Glomerular endothelial cell (primary cell): ENCODE data around the gene SLC16A2. TPM values are rescaled to one million over a fixed set of nuclear protein-coding genes. Genes with fewer than 3 reads are reported as not detected.

ENCODE experiments used
- DNase-seq: peaks from one replicate; pipeline ENCODE4 v3.0.0-alpha.2; 2011; ENCODE audit warnings: low read depth, low spot score; ENCODE audit errors: extremely low read depth
- total RNA-seq: library from RNA; depleted of rRNA; stranded (reverse); fragments of >200 nt; gene quantifications from 2 replicates; pipeline ENCODE4 v1.2.3, GENCODE V29; 2015

The SLC16A2 gene
- total RNA-seq, 1 donor from 2014 or later = 1.9 TPM

DNA sequence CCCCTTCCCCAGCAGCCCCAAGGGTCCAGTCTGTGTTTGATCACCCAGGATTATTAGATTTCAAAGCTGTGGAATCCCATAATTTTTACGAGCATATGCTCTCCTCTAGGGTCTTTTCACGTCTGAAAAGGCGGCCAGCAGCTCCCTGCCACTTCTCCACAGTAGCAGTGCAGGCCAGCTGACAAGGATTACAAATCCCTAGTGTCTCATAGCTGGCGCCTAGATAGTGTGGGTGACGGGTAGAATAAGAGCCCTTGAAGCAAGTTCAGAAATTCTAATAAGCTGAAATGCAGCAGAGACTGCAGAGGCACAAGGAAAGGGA, 113.8 kb downstream of the SLC16A2 start:
- DNase-seq = no peak

DNA sequence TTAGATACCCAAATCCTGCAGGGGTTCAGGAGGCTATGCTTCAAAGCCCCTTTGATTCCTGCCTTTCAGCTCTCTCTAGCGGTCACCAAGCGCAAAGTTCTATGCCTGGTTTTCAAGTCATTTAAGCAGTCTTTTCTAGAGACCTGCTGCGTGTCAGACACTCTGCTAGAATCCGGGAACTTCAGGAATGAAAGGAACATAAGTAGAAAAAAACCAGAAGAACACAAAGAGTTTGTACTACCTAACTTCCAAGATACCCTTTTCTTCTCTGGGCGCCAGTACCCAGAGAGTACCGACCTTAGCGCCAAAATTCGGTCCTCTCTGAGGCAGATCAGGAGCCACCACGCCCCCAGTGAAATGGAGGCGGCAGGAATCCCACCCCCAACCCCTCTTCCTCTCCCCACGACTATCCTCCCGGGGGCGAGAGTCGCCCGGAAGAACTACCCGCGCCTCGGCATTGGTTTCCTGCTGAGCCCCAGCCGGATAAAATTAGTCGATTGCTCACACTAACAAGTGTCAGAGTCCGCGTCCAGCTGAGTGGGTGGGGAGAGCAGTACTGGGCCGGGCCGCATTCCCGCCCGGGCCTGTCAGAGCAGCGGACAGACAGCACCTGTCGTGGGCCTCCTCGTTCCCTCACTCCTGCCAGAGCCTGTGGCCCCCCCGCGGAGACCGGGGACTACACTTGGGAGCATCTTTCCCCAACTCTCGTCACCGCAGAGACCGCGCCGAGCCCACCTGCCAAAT, 114.3 kb downstream of the SLC16A2 start:
- no peak for DNase-seq

DNA sequence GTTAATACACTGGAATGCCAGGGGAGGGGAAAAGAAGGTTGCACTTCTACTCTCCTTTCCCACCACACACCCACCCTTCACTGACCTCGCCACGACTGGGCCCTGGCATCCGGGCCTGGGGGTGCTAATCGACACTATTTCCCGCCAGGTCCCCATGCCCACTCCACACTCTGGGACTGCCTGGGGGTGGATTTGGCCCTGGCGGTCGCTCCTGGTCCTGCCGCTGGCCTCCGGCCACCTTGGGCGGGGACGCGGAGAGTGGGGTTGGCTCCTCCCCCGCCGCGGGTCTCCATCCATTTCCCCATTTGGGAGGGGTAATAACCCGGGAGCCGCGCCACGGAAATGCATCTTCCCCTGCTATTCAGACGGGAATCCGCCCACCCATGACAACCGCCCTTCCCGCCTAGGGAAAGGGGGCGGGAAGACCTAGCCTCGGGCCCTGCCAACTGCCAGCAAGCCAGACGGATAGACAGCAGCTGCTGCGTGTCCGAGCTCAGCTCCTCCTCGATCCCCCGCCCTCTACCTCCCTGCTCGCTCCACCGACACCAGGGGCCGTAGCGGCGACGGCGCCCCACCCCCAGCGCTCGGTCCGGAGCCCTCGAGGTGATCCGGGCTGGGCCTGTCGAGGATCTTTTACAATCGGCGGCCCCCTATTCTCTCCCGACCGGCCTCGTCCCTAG, 115.0 kb downstream of the SLC16A2 start:
- DNase-seq = no peak

DNA sequence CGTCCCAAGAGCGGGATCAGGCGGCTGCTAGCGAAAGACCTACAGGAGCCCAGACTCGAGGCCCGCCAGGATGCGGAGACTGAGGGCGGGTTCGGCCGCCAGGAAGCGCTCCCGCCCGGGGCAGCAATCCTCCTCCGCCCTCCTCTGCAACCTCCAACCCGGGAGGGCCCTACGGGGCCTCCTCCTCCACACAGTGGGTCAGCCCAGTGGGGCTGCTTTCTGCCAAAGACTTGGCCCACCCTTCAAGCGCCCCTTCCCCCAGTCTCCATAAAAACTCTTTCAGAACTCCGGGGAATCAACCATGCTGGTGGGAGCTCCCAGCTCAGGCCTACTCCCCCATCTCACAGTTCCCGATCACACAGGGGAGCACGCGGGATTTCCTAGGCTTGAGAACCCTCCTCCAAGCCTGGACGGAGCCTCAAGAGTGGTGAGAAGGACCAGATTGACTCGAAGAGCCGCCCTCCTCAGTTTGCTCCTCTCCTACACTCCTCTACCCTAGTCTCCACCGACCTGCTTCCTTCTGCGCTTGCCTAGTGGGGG, 115.6 kb downstream of the SLC16A2 start:
- DNase-seq = no peak

DNA sequence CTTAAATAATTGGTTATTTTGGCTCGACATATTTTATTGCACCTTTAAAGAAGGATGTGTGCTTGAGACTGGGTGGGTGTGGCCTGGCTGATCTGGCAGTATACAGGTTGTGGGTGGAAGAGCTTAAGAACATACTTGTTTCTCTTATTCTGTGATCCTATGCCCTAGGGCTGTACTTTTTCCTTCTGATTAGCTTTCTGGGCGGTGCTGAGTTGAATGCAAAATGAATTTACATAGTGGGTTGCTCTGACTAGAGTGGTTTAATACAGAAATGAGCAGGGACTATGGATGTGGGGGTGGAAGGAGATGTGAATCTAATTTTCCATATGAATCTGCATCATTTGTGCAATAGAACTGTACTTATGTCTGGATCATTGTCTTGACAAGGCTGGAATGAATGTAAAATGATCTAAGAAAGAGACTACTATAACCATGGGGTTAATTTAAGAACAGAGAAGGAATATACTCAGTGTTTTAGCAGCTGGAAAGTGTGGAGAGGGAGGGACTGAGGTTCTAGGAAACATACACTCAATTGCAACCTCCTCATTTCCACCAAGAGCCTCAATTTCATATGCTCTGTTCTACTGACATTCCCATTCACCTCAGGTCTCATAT, 119.4 kb downstream of the SLC16A2 start:
- DNase-seq = no peak

DNA sequence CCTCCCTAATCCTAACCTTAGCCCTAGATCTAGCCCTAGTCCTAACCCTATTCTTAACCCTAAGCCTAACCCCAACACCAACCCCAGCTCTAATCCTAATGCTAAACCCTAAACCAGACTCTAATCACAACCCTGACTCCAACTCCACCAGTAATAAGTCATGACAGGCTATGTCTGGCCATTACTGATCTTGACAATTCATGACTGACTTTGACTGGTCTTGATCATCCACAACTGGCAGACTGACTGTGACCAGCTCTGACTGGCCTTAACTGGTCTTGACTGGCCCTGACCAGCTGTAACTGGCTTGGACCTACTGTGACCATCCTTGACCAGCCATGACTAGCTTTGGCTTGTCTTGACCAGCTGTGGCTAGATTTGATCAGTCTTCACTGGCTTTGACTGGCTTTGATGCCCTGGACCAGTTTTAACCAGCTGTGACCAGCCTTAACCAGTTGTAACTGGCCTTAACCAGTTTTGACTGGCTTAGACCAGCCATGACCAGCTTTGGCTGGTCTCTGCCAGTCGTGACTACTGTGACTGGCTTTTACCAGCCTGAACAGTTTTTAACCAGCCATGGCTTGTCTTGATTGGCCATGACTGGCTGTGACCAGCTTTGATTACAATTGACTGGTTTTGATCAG, 124.7 kb downstream of the SLC16A2 start:
- DNase-seq = no peak

DNA sequence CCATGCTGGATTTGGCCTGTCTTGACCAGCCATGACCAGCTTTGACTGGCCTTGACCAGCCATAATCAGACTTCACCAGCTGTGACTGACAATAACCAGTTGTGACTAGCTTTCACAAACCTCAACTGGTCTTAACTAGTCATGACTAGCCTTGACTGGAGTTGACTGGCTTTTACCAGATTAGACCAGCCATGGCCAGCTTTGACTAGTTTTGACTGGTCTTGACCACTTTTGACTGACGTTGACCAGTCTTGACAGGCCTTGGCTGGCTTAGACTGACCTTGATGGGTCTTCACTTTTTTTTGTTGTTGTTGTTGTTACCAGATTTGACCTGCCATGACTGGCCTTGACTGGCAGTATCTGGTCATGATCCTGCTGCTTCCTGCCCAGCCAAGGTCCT, 125.7 kb downstream of the SLC16A2 start:
- DNase-seq = no peak

DNA sequence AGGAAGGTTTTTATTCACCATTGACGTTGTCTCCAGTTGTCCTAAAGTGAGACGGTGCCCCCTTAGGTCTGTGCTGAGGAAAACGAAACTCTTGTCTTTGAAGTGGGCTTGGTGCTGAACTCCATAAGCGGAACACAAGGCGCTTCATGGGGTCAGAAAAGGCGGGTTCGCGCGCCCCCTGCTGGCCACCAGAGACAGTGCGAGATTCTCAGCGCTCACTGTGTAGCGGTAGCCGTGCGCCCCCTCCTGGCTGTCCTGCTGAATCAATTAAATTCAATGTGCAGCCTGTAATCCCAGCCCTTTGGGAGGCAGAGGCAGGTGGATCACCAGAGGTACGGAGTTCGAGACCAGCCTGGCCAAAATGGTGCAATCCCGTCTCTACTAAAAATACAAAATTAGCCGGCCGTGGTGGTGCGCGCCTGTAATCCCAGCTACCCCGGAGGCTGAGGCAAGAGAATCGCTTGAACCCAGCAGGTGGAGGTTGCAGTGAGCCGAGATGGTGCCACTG, 129.1 kb downstream of the SLC16A2 start:
- peak; percentile 31 for DNase-seq

DNA sequence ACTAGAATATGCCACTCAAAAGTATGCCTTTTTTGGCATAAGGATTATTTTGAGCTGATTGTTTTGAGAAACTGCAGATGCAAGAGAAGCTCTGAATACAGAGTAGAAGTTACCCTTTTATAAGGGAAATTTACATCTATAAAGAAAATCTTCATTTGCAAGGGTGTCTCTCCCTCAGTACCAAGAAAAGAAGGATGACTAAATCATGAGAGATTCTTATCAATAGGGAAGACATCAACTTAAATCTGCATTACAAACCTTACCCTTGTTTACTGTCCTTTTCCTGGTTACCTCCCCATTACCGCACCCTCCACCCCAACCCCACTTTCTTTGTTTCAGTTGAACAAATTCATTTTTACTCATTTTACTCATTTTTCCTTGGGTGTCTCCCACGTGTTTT, 130.6 kb downstream of the SLC16A2 start:
- DNase-seq = no peak

DNA sequence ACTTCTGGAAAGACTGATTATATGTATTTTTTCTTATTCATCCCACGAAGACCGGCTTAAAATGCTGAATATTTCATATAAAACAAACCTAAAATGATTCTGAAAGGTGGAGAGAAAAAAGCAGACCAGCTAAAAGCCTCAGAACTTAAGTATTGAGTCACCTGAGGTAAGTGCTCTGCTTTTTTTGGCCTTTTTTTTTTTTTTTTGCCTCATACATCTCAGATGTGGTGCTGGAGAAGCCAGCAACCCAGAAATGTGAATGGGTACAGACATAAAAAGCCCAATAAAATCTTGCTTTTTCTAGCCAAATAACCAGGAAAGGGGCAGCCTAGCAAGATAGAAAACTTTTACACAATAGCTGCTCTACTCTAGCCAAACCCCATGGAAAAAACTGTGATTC, 136.1 kb downstream of the SLC16A2 start:
- DNase-seq = no peak

DNA sequence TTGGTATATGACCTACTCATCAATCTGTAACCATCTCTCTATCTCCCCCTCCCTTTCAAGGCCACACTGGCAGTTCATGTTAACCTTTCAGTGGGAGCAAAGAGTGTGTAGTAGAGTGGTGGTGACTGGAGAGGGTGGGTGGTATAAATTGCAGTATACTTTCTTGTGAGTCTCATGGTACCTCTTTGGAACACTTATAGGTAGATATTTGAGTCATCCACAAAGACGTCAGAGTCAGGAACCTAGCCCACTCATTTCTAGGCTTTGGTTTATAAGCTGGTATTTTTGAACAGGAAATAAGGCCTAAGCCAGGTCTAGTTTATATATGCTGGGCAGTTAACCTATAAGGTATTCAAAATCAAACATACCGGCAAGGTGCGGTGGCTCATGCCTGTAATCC, 156.8 kb downstream of the SLC16A2 start:
- DNase-seq = no peak

DNA sequence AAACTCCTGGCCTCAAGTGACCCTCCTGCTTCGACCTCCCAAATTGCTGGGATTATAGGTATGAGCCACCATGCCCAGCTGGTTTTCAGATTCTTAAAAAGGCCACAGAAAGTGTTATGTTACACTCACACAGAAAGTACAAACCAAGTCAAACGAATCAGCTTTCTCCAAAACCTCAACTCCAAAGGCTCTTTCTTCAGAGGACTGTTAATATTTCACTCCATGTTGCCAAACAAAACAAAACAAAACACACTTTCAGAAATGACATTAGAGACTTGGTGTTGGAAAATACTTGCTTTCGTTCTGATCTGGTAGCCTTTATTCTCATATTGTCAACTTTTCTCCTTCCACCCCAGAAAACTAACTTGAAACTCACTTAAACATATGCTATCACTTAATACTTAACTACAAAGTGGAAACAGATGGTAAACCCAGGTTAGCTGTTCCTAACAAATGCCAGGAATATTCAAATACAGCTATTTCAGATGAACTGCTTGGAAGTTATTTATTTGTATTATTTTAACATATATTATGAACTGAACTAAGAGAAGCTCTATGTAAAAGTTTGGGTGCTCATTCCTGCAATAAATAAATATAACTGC, 158.4 kb downstream of the SLC16A2 start:
- DNase-seq = no peak

Other genes starting within 250 kb of the SLC16A2 start
- gene ZCCHC13, start 117.3 kb upstream of the SLC16A2 start, total RNA-seq = not detected in 2 replicates
- gene RLIM, start 193.1 kb downstream of the SLC16A2 start, total RNA-seq = 29.9 and 31.9 TPM in 2 replicates